DND-41 (cell line): ENCODE results near the gene ZFTA.

ENCODE experiments used
- ATAC-seq: fragments of 200-7000 bp; cut with Tn5 transposase; 3 replicates; pipeline ENCODE4 v1.9.1; 2021; ENCODE audit warnings: low read depth; ENCODE audit not compliant: insufficient read depth
- DNase-seq: peaks from one replicate; pipeline ENCODE4 v3.0.0-alpha.2; 2020
- H2AFZ ChIP-seq: 2 replicates; pipeline ENCODE4 v1.6.0; 2012; ENCODE audit warnings: low read depth, low read length
- H3K27ac ChIP-seq: 2 replicates; pipeline ENCODE4 v1.5.1; 2012; ENCODE audit warnings: low read length, inconsistent platforms
- H3K27me3 ChIP-seq: fragments of 200-600 bp; sonication (generic); 2 replicates; pipeline ENCODE4 v1.6.0; 2012; ENCODE audit warnings: low read length, mild to moderate bottlenecking, inconsistent platforms; ENCODE audit not compliant: insufficient read depth, poor library complexity
- H3K36me3 ChIP-seq: 2 replicates; pipeline ENCODE4 v1.5.1; 2012; ENCODE audit warnings: low read length, inconsistent platforms; ENCODE audit not compliant: insufficient read depth
- H3K4me1 ChIP-seq: 2 replicates; pipeline ENCODE4 v1.5.1; 2012; ENCODE audit warnings: mild to moderate bottlenecking, low read length; ENCODE audit not compliant: insufficient read depth
- H3K4me2 ChIP-seq: 2 replicates; pipeline ENCODE4 v1.6.0; 2012; ENCODE audit warnings: mild to moderate bottlenecking, moderate library complexity, low read length, inconsistent platforms; ENCODE audit not compliant: insufficient read depth
- H3K4me3 ChIP-seq, 2 experiments: fragments of 200-600 bp in 1 of 2; shearing (Covaris generic) in 1 of 2; 2 replicates each; pipeline ENCODE4 v1.5.1; 2012 to 2016; ENCODE audit warnings: inconsistent platforms in 2 of 2, low read length in 2 of 2, mild to moderate bottlenecking in 2 of 2, low read depth in 1 of 2, moderate library complexity in 1 of 2
- H3K79me2 ChIP-seq: 2 replicates; pipeline ENCODE4 v1.6.0; 2012; ENCODE audit warnings: low read length, inconsistent platforms; ENCODE audit not compliant: insufficient read depth
- H3K9ac ChIP-seq: 2 replicates; pipeline ENCODE4 v1.6.0; 2012; ENCODE audit warnings: low read depth, mild to moderate bottlenecking, inconsistent platforms, low read length, moderate library complexity
- H3K9me3 ChIP-seq: 2 replicates; pipeline ENCODE4 v1.5.1; 2012; ENCODE audit warnings: low read length, moderate library complexity, mild to moderate bottlenecking, inconsistent platforms; ENCODE audit not compliant: insufficient read depth, severe bottlenecking
- H4K20me1 ChIP-seq: 2 replicates; pipeline ENCODE4 v1.6.0; 2012; ENCODE audit warnings: low read length; ENCODE audit not compliant: insufficient read depth
- EZH2 ChIP-seq: IDR thresholded peaks from 3 replicates; pipeline ENCODE4 v1.6.1; 2012; ENCODE audit warnings: borderline replicate concordance, low read depth, mild to moderate bottlenecking, moderate library complexity, low read length, inconsistent platforms; ENCODE audit not compliant: severe bottlenecking
- TF ChIP-seq, protein P1 (sequence below): IDR thresholded peaks from 2 replicates; pipeline ENCODE4 v1.5.1; 2012; ENCODE audit warnings: borderline replicate concordance, low read length, moderate library complexity, mild to moderate bottlenecking; ENCODE audit not compliant: poor library complexity, severe bottlenecking; ENCODE audit errors: extremely low read depth

Gene ZFTA

DNA sequence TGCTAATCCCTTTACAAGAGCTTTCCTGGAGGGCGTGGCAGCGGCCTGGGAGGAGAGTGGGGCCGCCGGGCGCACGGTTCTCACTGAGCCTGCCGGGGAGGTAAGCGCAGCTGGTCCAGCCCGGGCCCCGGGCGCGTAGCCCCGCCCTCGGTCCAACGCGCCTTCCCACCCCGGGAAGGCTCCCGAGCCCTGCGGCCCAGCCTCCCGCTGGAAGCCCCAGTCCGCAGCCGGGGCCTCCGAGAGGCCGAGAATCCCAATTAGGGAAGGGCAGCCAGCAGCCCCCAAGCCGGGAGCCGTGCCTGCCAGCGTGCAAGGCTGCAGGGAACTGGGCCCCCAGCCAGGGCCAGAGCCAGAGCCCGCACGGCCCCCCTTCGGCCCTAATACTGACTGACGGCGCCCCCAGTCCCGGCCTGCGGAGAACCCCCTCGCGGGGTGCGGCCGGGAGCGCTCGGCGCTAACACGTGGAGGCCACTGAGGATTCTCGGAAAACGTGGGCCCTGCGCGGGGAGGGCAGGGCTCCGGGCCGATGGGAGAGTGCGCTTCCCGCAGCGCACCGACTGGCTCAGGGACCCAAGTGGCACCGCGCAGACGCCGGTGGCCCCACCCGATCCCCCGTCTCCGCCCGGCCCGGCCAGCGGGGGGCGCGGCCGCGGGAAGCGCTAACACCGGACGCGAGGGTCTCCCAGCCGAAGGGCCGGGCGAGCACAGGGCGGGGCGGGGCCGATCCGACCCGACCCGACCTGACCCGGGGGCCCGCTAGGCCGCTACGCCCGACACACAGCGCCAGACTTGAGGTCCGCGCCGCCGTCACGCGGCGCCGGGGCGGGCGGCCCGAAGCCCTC is 5.7 kb downstream of the ZFTA start:
- DNase-seq = no peak
- H3K27me3 ChIP-seq = no peaks in the 10 kb centered on the region
- no peaks in the 10 kb centered on the region for H3K9me3 ChIP-seq
- no peak for ATAC-seq
- peaks cover 16% of the 10 kb centered on the region for H3K79me2 ChIP-seq
- peaks cover 51% of the 10 kb centered on the region for H3K36me3 ChIP-seq
- no peak overlapping the region for H3K27ac ChIP-seq
- H4K20me1 ChIP-seq = peaks cover 27% of the 10 kb centered on the region
- no peak overlapping the region for H2AFZ ChIP-seq
- H3K4me3 ChIP-seq = no peak overlapping the region
- no peak overlapping the region for H3K9ac ChIP-seq
- H3K4me2 ChIP-seq = no peak overlapping the region
- TF ChIP-seq, protein P1, sequence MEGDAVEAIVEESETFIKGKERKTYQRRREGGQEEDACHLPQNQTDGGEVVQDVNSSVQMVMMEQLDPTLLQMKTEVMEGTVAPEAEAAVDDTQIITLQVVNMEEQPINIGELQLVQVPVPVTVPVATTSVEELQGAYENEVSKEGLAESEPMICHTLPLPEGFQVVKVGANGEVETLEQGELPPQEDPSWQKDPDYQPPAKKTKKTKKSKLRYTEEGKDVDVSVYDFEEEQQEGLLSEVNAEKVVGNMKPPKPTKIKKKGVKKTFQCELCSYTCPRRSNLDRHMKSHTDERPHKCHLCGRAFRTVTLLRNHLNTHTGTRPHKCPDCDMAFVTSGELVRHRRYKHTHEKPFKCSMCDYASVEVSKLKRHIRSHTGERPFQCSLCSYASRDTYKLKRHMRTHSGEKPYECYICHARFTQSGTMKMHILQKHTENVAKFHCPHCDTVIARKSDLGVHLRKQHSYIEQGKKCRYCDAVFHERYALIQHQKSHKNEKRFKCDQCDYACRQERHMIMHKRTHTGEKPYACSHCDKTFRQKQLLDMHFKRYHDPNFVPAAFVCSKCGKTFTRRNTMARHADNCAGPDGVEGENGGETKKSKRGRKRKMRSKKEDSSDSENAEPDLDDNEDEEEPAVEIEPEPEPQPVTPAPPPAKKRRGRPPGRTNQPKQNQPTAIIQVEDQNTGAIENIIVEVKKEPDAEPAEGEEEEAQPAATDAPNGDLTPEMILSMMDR = no peak
- no peak for TF ChIP-seq EZH2
- peaks cover 22% of the 10 kb centered on the region for H3K4me1 ChIP-seq

DNA sequence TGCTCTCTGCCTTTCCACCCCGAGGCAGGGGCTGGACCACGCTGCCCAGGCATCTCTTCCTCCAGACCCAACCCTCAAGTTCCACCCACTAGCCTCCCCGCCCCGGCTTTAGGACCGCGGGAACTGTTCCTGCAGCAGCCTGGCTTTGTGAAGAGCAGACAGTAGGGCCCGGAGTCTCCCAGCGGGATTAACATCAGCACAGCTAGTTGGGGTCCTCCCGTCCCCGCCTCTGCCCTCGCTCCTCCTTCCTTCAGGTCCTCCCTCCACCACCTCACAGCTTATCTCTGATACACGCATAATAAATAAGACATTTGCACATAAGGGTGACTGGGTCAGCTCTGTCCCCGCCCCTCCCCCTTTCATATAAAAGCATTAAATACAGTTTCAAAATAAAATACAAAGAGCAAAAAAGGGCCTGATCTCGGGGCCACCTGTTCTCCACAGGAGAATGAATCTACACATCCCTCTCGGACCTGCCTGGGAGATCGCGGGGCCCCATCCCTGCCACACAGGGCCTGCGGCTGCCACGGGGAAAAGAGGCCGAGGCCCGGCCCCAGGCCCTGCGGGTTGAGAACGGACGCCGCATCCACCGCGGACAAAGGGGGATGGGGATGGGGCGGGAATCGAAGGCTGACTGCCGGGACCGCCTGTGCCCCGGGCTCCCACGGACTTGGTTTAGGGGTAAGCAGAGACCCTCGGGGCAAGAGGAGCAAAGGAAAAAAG is 6.5 kb downstream of the ZFTA start:
- no peak overlapping the region for H3K9ac ChIP-seq
- H3K36me3 ChIP-seq = peaks cover 59% of the 10 kb centered on the region
- no peak overlapping the region for H3K4me2 ChIP-seq
- H3K4me3 ChIP-seq = no peak overlapping the region
- H3K27ac ChIP-seq = no peak overlapping the region
- TF ChIP-seq, protein P1 = no peak
- TF ChIP-seq EZH2 = no peak
- ATAC-seq (peak; percentile 13; the same call in 1 of the 3 replicates), DNase-seq (no peak)
- no peak overlapping the region for H2AFZ ChIP-seq
- peaks cover 19% of the 10 kb centered on the region for H4K20me1 ChIP-seq
- H3K9me3 ChIP-seq = no peaks in the 10 kb centered on the region
- no peaks in the 10 kb centered on the region for H3K27me3 ChIP-seq
- peaks cover 8% of the 10 kb centered on the region for H3K79me2 ChIP-seq
- H3K4me1 ChIP-seq = peaks cover 14% of the 10 kb centered on the region

DNA sequence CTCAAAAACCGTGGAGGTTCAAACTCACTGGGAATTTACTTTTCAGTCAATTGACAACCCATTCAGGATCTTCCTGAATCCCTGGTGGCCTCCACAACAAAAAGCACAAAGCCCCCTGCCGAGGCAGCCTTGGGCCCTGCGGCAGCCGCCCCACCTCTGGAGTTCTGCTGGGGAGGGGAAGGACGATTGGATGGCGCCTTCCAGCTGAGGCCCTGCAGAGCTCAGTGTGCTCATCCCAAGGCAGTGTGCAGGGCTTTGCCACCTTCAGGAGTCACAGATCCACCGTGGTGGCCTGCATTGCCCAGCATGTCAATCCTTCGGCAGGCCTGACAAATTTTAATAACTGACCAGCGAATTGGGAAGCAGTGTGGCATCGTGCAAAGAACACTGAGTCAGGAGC is 7.4 kb downstream of the ZFTA start:
- TF ChIP-seq, protein P1 = no peak
- TF ChIP-seq EZH2 = no peak
- Histone ChIP-seq H3K9me3 (no peaks in the 10 kb centered on the region), H3K9ac (no peak overlapping the region), H3K27ac (no peak overlapping the region), H3K4me3 (no peak overlapping the region), H3K36me3 (peaks cover 67% of the 10 kb centered on the region), H2AFZ (no peak overlapping the region), H4K20me1 (peaks cover 10% of the 10 kb centered on the region), H3K27me3 (no peaks in the 10 kb centered on the region), H3K4me1 (peaks cover 5% of the 10 kb centered on the region; the same call in 1 of the 2 replicates), H3K79me2 (no peaks in the 10 kb centered on the region), H3K4me2 (no peak overlapping the region)
- DNase-seq (no peak), ATAC-seq (no peak; the same call in 2 of the 3 replicates)
